K562 (cell line): ENCODE results near the gene SPATA32. TPM values are rescaled to one million over a fixed set of nuclear protein-coding genes. Genes with fewer than 3 reads are reported as not detected.
A peak's percentile ranks its signal among the peaks of the same experiment; 100 is the strongest.

ENCODE experiments used
- EHMT2 ChIP-seq: fragments of 450-650 bp; IDR thresholded peaks from 2 replicates; pipeline ENCODE4 v1.6.1; 2018; ENCODE audit warnings: antibody characterized with exemption
- ETV5 ChIP-seq: sonication (generic); formaldehyde crosslinking; IDR thresholded peaks from 2 replicates; pipeline ENCODE4 v1.4.0; 2020; ENCODE audit warnings: low read depth, mild to moderate bottlenecking, missing genetic modification reagents
- EZH2 ChIP-seq: IDR thresholded peaks from 2 replicates; pipeline ENCODE4 v1.6.1; 2012; ENCODE audit warnings: low read depth, mild to moderate bottlenecking, inconsistent platforms, low read length, borderline replicate concordance
- HEY1 ChIP-seq: fragments of 250-450 bp; sonication (Bioruptor Pico); IDR thresholded peaks from 2 replicates; pipeline ENCODE4 v1.5.0; 2020; ENCODE audit warnings: mild to moderate bottlenecking, moderate library complexity, borderline replicate concordance
- HNRNPH1 ChIP-seq: fragments of 200-400 bp; formaldehyde crosslinking; optimal IDR thresholded peaks from 2 replicates; pipeline ENCODE3; 2017; ENCODE audit warnings: low read depth, mild to moderate bottlenecking, low read length, moderate library complexity
- KAT2B ChIP-seq: IDR thresholded peaks from one replicate; pipeline ENCODE4 v1.6.1; 2012; ENCODE audit warnings: low read depth, mild to moderate bottlenecking, control low read depth, inconsistent platforms, low read length, moderate library complexity
- MYBL2 ChIP-seq, 2 experiments: fragments of 450-650 bp in 1 of 2; sonication (generic) in 1 of 2; formaldehyde crosslinking in 1 of 2; IDR thresholded peaks; 2 replicates each; pipeline versions ENCODE4 v1.6.1 to v1.8.1; 2017 to 2022; ENCODE audit warnings: borderline replicate concordance in 1 of 2, inconsistent platforms in 1 of 2, low read depth in 1 of 2, mild to moderate bottlenecking in 1 of 2, missing genetic modification reagents in 1 of 2, moderate library complexity in 1 of 2
- NFIX ChIP-seq: fragments of 250-450 bp; sonication (Bioruptor Pico); IDR thresholded peaks from 2 replicates; pipeline ENCODE4 v1.4.0; 2020; ENCODE audit warnings: low read depth, mild to moderate bottlenecking, moderate library complexity
- NR2C1 ChIP-seq, 2 experiments: fragments of 450-650 bp; IDR thresholded peaks; 2 replicates each; pipeline ENCODE4 v1.6.1; 2017; ENCODE audit warnings: mild to moderate bottlenecking in 2 of 2, antibody characterized with exemption in 1 of 2, inconsistent platforms in 1 of 2, missing compliant biosample characterization in 1 of 2, missing genetic modification characterization in 1 of 2
- PRPF4 ChIP-seq: fragments of 200-400 bp; formaldehyde crosslinking; IDR thresholded peaks from one replicate; pipeline ENCODE4 v1.6.1; 2017; ENCODE audit warnings: low read length, low read depth, mild to moderate bottlenecking; ENCODE audit not compliant: insufficient read depth, poor library complexity, severe bottlenecking
- RBM14 ChIP-seq: fragments of 200-400 bp; formaldehyde crosslinking; IDR thresholded peaks from 2 replicates; pipeline ENCODE4 v1.6.1; 2018; ENCODE audit warnings: low read depth, mild to moderate bottlenecking, low read length, moderate library complexity, borderline replicate concordance; ENCODE audit not compliant: insufficient read depth
- SMC3 ChIP-seq: conservative IDR thresholded peaks from 2 replicates; pipeline ENCODE4 v1.6.1; 2011; ENCODE audit warnings: low read depth, low read length, improper control_type of control experiment; ENCODE audit not compliant: insufficient read depth
- STAT5B ChIP-seq: fragments of 250-450 bp; sonication (Bioruptor Pico); IDR thresholded peaks from 2 replicates; pipeline ENCODE4 v1.8.0; 2021; ENCODE audit warnings: mild to moderate bottlenecking, inconsistent platforms
- TEAD1 ChIP-seq, 2 experiments: fragments of 450-650 bp in 1 of 2; sonication (generic) in 1 of 2; formaldehyde crosslinking; IDR thresholded peaks; 2 replicates each; pipeline versions ENCODE4 v1.4.0 to v1.8.0; 2020 to 2022; ENCODE audit warnings: mild to moderate bottlenecking in 2 of 2, missing genetic modification reagents in 1 of 2
- ZBTB17 ChIP-seq: fragments of 450-650 bp; formaldehyde crosslinking; IDR thresholded peaks from 2 replicates; pipeline ENCODE4 v1.4.0; 2020; ENCODE audit warnings: mild to moderate bottlenecking
- ZNF175 ChIP-seq: fragments of 200-800 bp; sonication (Bioruptor generic); IDR thresholded peaks from 2 replicates; pipeline ENCODE4 v1.6.1; 2016; ENCODE audit warnings: low read depth, mild to moderate bottlenecking, missing genetic modification characterization, missing compliant biosample characterization
- ZNF77 ChIP-seq: fragments of 250-450 bp; sonication (Bioruptor Pico); IDR thresholded peaks from 2 replicates; pipeline ENCODE4 v1.5.0; 2020
- polyA plus RNA-seq, 8 experiments: library from polyadenylated mRNA; depleted of rRNA in 4 of 8; stranded (reverse) in 5 of 8; unstranded in 3 of 8; fragments of >200 nt; fragmentation: Nextera tagmentation in 2 of 8; fragmentation: Illumina TruSeq in 1 of 8; extraction: Ambion mirVana in 2 of 8; extraction: Trizol in 1 of 8; gene quantifications; 2 replicates each; pipeline versions ENCODE4 v1.2.1 to v1.2.3, GENCODE V29; 2011 to 2014; ENCODE audit warnings: inconsistent platforms in 1 of 8, missing spikeins in 1 of 8
- total RNA-seq, 7 experiments: library from RNA; depleted of rRNA in 6 of 7; stranded (reverse); fragments of >200 nt in 6 of 7; fragmentation: Illumina TruSeq in 2 of 7; extraction: Trizol in 2 of 7; gene quantifications; 2 replicates each; pipeline versions ENCODE4 v1.2.1 to v1.2.3, GENCODE V29; 2011 to 2021; ENCODE audit warnings: low replicate concordance in 1 of 7
- TF ChIP-seq, protein P1 (sequence below): fragments of 250-450 bp; sonication (Bioruptor Pico); IDR thresholded peaks from 2 replicates; pipeline ENCODE4 v1.5.0; 2020; ENCODE audit warnings: mild to moderate bottlenecking
- TF ChIP-seq, protein P2 (sequence below): fragments of 450-650 bp; IDR thresholded peaks from 2 replicates; pipeline ENCODE4 v1.6.1; 2017; ENCODE audit warnings: antibody characterized with exemption, mild to moderate bottlenecking
- TF ChIP-seq, protein P3 (sequence below): fragments of 250-450 bp; sonication (Bioruptor Pico); IDR thresholded peaks from 2 replicates; pipeline ENCODE4 v1.5.0; 2021

The SPATA32 gene
- total and polyA plus RNA-seq, 9 of the 15 experiments (the other 6 are each of a cell fraction or from before 2014, with no cell fraction given): 0.03 to 0.06 TPM; not detected in 7

DNA sequence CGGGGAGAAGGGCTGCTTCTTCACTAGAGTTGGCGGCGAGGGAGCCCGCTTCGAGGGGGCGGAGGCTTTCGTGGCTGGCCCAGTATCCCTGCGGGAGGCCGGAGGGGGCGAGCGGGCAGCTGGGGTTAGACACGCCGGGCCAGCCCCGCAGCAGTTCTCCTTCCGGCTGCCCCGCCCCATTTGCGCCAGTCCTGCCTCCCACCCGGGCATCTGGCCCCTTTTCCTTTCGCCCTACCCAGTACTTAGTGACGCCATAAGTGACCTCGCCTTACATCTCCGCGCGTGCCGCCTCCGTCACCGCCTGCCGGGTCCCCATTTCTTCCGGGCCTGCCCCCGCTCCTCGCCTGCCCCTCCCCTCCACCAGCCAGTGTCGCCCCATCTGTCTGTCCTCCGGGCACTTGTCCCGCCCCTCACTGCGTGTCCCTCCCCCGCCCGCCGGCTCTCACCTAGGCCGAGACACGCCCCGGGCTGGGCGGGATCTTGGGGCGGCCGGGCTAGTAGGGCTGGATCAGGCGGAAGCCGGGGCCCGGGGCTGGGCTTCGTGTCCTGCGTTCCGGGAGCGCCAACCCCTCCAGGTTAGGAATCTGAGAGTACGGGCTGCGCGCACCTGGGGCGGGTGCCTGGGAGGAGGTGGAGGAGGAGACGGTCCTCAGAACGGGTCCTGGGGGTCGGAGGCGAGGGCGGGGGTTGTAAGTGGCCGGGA, 14.3 kb downstream of the SPATA32 start (continued):
- TF ChIP-seq, protein P1, sequence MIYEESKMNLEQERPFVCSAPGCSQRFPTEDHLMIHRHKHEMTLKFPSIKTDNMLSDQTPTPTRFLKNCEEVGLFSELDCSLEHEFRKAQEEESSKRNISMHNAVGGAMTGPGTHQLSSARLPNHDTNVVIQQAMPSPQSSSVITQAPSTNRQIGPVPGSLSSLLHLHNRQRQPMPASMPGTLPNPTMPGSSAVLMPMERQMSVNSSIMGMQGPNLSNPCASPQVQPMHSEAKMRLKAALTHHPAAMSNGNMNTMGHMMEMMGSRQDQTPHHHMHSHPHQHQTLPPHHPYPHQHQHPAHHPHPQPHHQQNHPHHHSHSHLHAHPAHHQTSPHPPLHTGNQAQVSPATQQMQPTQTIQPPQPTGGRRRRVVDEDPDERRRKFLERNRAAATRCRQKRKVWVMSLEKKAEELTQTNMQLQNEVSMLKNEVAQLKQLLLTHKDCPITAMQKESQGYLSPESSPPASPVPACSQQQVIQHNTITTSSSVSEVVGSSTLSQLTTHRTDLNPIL: no peak
- no peak for TF ChIP-seq STAT5B (CRISPR knock-in tag)
- TF ChIP-seq NR2C1 (IDR thresholded peaks at IDR 0.05): no peak; the same call in 1 of the 2 replicates
- no peak for TF ChIP-seq NR2C1 (tag; IDR thresholded peaks at IDR 0.05)
- TF ChIP-seq, protein P2, sequence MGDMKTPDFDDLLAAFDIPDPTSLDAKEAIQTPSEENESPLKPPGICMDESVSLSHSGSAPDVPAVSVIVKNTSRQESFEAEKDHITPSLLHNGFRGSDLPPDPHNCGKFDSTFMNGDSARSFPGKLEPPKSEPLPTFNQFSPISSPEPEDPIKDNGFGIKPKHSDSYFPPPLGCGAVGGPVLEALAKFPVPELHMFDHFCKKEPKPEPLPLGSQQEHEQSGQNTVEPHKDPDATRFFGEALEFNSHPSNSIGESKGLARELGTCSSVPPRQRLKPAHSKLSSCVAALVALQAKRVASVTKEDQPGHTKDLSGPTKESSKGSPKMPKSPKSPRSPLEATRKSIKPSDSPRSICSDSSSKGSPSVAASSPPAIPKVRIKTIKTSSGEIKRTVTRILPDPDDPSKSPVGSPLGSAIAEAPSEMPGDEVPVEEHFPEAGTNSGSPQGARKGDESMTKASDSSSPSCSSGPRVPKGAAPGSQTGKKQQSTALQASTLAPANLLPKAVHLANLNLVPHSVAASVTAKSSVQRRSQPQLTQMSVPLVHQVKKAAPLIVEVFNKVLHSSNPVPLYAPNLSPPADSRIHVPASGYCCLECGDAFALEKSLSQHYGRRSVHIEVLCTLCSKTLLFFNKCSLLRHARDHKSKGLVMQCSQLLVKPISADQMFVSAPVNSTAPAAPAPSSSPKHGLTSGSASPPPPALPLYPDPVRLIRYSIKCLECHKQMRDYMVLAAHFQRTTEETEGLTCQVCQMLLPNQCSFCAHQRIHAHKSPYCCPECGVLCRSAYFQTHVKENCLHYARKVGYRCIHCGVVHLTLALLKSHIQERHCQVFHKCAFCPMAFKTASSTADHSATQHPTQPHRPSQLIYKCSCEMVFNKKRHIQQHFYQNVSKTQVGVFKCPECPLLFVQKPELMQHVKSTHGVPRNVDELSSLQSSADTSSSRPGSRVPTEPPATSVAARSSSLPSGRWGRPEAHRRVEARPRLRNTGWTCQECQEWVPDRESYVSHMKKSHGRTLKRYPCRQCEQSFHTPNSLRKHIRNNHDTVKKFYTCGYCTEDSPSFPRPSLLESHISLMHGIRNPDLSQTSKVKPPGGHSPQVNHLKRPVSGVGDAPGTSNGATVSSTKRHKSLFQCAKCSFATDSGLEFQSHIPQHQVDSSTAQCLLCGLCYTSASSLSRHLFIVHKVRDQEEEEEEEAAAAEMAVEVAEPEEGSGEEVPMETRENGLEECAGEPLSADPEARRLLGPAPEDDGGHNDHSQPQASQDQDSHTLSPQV: no peak
- no peak for TF ChIP-seq EZH2
- TF ChIP-seq ZNF175: no peak
- TF ChIP-seq ZNF77 (CRISPR knock-in tag): no peak
- TF ChIP-seq HNRNPH1: no peak
- TF ChIP-seq, protein P3, sequence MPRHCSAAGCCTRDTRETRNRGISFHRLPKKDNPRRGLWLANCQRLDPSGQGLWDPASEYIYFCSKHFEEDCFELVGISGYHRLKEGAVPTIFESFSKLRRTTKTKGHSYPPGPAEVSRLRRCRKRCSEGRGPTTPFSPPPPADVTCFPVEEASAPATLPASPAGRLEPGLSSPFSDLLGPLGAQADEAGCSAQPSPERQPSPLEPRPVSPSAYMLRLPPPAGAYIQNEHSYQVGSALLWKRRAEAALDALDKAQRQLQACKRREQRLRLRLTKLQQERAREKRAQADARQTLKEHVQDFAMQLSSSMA (CRISPR knock-in tag): no peak
- no peak for TF ChIP-seq EHMT2
- no peak for TF ChIP-seq ETV5 (CRISPR knock-in tag)
- TF ChIP-seq RBM14: no peak
- no peak for TF ChIP-seq NFIX (CRISPR knock-in tag)
- no peak for TF ChIP-seq ZBTB17 (CRISPR knock-in tag)
- TF ChIP-seq SMC3: no peak
- TF ChIP-seq PRPF4: no peak
- peak in 1 of 2 experiments; percentile 19; a peak in 1 of 4 replicates for TF ChIP-seq TEAD1 (CRISPR knock-in tag; IDR thresholded peaks at IDR 0.05)
- TF ChIP-seq KAT2B: no peak
- no peak for TF ChIP-seq HEY1 (CRISPR knock-in tag)
- no peak for TF ChIP-seq MYBL2 (IDR thresholded peaks at IDR 0.05; ENCODE audit: low read depth)
- no peak for TF ChIP-seq MYBL2 (CRISPR knock-in tag; IDR thresholded peaks at IDR 0.05; ENCODE audit: borderline replicate concordance)
